ENCODE data around the gene CABCOCO1. TPM values are rescaled to one million over a fixed set of nuclear protein-coding genes. Genes with fewer than 3 reads are reported as not detected.

Gene CABCOCO1
- total and polyA plus RNA-seq, 9 of the 15 experiments (the other 6 are each of a cell fraction or from before 2014, with no cell fraction given) = 0.04 TPM; not detected in 8

DNA sequence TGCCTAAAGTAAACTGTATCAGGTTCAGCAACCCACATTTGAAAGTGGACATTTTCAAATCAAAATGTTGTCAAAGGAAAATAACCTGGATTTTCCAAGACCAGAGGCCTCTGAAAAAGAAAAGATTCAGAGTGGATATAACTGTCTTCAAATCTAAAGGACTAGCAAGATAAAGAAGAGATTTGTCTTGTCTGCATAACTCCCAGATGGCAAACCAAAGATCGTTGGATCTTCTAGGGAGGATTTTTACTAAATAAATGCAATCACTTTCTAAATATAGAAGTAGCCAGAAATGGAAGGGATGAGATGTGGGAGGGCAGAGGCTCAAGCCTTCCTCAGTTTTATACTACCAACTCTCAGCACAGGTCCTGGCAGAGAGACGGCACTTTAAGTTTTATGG is 39.0 kb downstream of the CABCOCO1 start (continued):
- no peak for TF ChIP-seq RAD21 (CRISPR knock-in tag; conservative IDR thresholded peaks at IDR 0.05 in 1 of 2, IDR thresholded peaks at IDR 0.05 in 1 of 2)
- no peak for TF ChIP-seq FOXK2 (conservative IDR thresholded peaks at IDR 0.05 in 1 of 2, IDR thresholded peaks at IDR 0.05 in 1 of 2; ENCODE audit: low read depth in 2 of 2)
- TF ChIP-seq, protein P1, sequence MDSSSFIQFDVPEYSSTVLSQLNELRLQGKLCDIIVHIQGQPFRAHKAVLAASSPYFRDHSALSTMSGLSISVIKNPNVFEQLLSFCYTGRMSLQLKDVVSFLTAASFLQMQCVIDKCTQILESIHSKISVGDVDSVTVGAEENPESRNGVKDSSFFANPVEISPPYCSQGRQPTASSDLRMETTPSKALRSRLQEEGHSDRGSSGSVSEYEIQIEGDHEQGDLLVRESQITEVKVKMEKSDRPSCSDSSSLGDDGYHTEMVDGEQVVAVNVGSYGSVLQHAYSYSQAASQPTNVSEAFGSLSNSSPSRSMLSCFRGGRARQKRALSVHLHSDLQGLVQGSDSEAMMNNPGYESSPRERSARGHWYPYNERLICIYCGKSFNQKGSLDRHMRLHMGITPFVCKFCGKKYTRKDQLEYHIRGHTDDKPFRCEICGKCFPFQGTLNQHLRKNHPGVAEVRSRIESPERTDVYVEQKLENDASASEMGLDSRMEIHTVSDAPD (CRISPR knock-in tag; IDR thresholded peaks at IDR 0.05) = no peak
- no peak for TF ChIP-seq IFI16 (CRISPR knock-in tag; IDR thresholded peaks at IDR 0.05)
- TF ChIP-seq, protein P2, sequence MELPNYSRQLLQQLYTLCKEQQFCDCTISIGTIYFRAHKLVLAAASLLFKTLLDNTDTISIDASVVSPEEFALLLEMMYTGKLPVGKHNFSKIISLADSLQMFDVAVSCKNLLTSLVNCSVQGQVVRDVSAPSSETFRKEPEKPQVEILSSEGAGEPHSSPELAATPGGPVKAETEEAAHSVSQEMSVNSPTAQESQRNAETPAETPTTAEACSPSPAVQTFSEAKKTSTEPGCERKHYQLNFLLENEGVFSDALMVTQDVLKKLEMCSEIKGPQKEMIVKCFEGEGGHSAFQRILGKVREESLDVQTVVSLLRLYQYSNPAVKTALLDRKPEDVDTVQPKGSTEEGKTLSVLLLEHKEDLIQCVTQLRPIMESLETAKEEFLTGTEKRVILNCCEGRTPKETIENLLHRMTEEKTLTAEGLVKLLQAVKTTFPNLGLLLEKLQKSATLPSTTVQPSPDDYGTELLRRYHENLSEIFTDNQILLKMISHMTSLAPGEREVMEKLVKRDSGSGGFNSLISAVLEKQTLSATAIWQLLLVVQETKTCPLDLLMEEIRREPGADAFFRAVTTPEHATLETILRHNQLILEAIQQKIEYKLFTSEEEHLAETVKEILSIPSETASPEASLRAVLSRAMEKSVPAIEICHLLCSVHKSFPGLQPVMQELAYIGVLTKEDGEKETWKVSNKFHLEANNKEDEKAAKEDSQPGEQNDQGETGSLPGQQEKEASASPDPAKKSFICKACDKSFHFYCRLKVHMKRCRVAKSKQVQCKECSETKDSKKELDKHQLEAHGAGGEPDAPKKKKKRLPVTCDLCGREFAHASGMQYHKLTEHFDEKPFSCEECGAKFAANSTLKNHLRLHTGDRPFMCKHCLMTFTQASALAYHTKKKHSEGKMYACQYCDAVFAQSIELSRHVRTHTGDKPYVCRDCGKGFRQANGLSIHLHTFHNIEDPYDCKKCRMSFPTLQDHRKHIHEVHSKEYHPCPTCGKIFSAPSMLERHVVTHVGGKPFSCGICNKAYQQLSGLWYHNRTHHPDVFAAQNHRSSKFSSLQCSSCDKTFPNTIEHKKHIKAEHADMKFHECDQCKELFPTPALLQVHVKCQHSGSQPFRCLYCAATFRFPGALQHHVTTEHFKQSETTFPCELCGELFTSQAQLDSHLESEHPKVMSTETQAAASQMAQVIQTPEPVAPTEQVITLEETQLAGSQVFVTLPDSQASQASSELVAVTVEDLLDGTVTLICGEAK (IDR thresholded peaks at IDR 0.05) = no peak
- TF ChIP-seq, protein P2 (CRISPR knock-in tag; IDR thresholded peaks at IDR 0.05) = no peak

All from K562 (cell line).